ENCODE data around the gene SETD7. TPM values are rescaled to one million over a fixed set of nuclear protein-coding genes. Genes with fewer than 3 reads are reported as not detected.

SETD7 gene
- total and polyA plus RNA-seq, 2 experiments from 2014 or later, result 1.1 to 4.2 TPM

- no peaks in the 10 kb centered on the region for H3K9me3 Mint-ChIP-seq
- peaks cover 11% of the 10 kb centered on the region for H3K4me1 Mint-ChIP-seq
- no peak overlapping the region for H3K4me2 ChIP-seq
- no peaks in the 10 kb centered on the region for H3K36me3 Mint-ChIP-seq (ENCODE audit: low read depth)
- H3K27ac Mint-ChIP-seq, result no peak overlapping the region
- H3F3A ChIP-seq (replicated peaks; ENCODE audit: low read depth), result no peaks in the 10 kb centered on the region
- no peak overlapping the region for H3K4me3 Mint-ChIP-seq
- H3K27ac ChIP-seq (ENCODE audit: low read depth), result no peak overlapping the region
- H3K4me1 ChIP-seq (ENCODE audit: insufficient read depth), result 0 out of 2 replicates have a peak, but pooled peaks cover 6% of the 10 kb centered on the region
- ATAC-seq (no peak), DNase-seq (ENCODE audit: low spot score) (no peak)
- no peaks in the 10 kb centered on the region for H3K9me2 ChIP-seq (ENCODE audit: insufficient read depth)
- H3K36me3 ChIP-seq (ENCODE audit: insufficient read depth), result no peaks in the 10 kb centered on the region
- H4K20me1 ChIP-seq (replicated peaks; ENCODE audit: insufficient read depth), result no peaks in the 10 kb centered on the region
- no peak for TF ChIP-seq STAT1 (IDR thresholded peaks at IDR 0.05; ENCODE audit: unreplicated experiment)
- TF ChIP-seq NANOG (IDR thresholded peaks at IDR 0.05; ENCODE audit: borderline replicate concordance), result no peak
- TF ChIP-seq POLR2AphosphoS5 (IDR thresholded peaks at IDR 0.05; ENCODE audit: low read depth), result no peak
- no peak for TF ChIP-seq ZNF331 (CRISPR knock-in tag; IDR thresholded peaks at IDR 0.05; ENCODE audit: low read depth)
- TF ChIP-seq JUNB (IDR thresholded peaks at IDR 0.05; ENCODE audit: unreplicated experiment), result no peak
- H2AFZ ChIP-seq, result no peak overlapping the region
- H3K27me3 ChIP-seq (ENCODE audit: insufficient read depth), result no peaks in the 10 kb centered on the region
- peaks cover 20% of the 10 kb centered on the region for H3K27me3 Mint-ChIP-seq (ENCODE audit: insufficient read depth, low read depth, poor library complexity)
- no peaks in the 10 kb centered on the region for H3K79me2 ChIP-seq (replicated peaks; ENCODE audit: insufficient read depth)
- H3K4me3 ChIP-seq, result no peak overlapping the region
These were observed 46.8 kb upstream of the SETD7 start for GRCh38 chr4:139602776-139603360.

GRCh38 chr4:139600662-139601061 is 44.6 kb upstream of the SETD7 start:
- no peaks in the 10 kb centered on the region for H3K4me1 ChIP-seq (ENCODE audit: insufficient read depth)
- no peak overlapping the region for H3K4me2 ChIP-seq
- no peak overlapping the region for H3K27ac Mint-ChIP-seq
- TF ChIP-seq CTCF (conservative IDR thresholded peaks at IDR 0.05; ENCODE audit: low read depth in 2 of 2) (no peak), STAT1 (IDR thresholded peaks at IDR 0.05; ENCODE audit: unreplicated experiment) (no peak), ETS1 (IDR thresholded peaks at IDR 0.05) (no peak), ZNF114 (CRISPR knock-in tag; IDR thresholded peaks at IDR 0.05) (no peak), ZNF462 (CRISPR knock-in tag; IDR thresholded peaks at IDR 0.05) (no peak), EZH2 (IDR thresholded peaks at IDR 0.05; ENCODE audit: low read depth, unreplicated experiment) (no peak), ZNF331 (CRISPR knock-in tag; IDR thresholded peaks at IDR 0.05; ENCODE audit: low read depth) (no peak), POLR2AphosphoS5 (IDR thresholded peaks at IDR 0.05; ENCODE audit: low read depth) (no peak)

More at GRCh38 chr4:139600662-139601061, 44.6 kb upstream of the SETD7 start:
- no peaks in the 10 kb centered on the region; the same call in 2 of the 3 replicates for H3K4me1 Mint-ChIP-seq
- H3K36me3 Mint-ChIP-seq (ENCODE audit: low read depth), result no peaks in the 10 kb centered on the region
- peaks cover 11% of the 10 kb centered on the region for H3K27me3 Mint-ChIP-seq (ENCODE audit: insufficient read depth, low read depth, poor library complexity)
- no peak overlapping the region for H3K4me3 Mint-ChIP-seq
- DNase-seq (ENCODE audit: low spot score) (no peak), ATAC-seq (no peak)
- H3K27me3 ChIP-seq (ENCODE audit: insufficient read depth), result no peaks in the 10 kb centered on the region
- no peaks in the 10 kb centered on the region for H3F3A ChIP-seq (replicated peaks; ENCODE audit: low read depth)
- no peak overlapping the region for H2AFZ ChIP-seq
- no peaks in the 10 kb centered on the region for H3K36me3 ChIP-seq (ENCODE audit: insufficient read depth)
- no peaks in the 10 kb centered on the region for H3K9me2 ChIP-seq (ENCODE audit: insufficient read depth)
- no peak overlapping the region for H3K27ac ChIP-seq (ENCODE audit: low read depth)
- H3K79me2 ChIP-seq (replicated peaks; ENCODE audit: insufficient read depth), result no peaks in the 10 kb centered on the region
- H4K20me1 ChIP-seq (replicated peaks; ENCODE audit: insufficient read depth), result no peaks in the 10 kb centered on the region
- no peaks in the 10 kb centered on the region for H3K9me3 Mint-ChIP-seq
- H3K4me3 ChIP-seq, result no peak overlapping the region
